Kidney capillary endothelial cell (primary cell): Measurements from ENCODE around the gene SLC44A1.

Experiments
- DNase-seq: peaks from one replicate; pipeline ENCODE4 v3.0.0-alpha.2; 2018; ENCODE audit warnings: low spot score

SLC44A1 gene

GRCh38 chr9:105333811-105334210 is 89.4 kb downstream of the SLC44A1 start:
- DNase-seq: no peak

GRCh38 chr9:105338308-105338707 is 93.9 kb downstream of the SLC44A1 start:
- no peak for DNase-seq

GRCh38 chr9:105339849-105340248 is 95.4 kb downstream of the SLC44A1 start:
- no peak for DNase-seq

GRCh38 chr9:105341434-105342146 is 97.1 kb downstream of the SLC44A1 start:
- no peak for DNase-seq

GRCh38 chr9:105342147-105342505 is 97.7 kb downstream of the SLC44A1 start:
- no peak for DNase-seq

GRCh38 chr9:105344283-105344682 is 99.8 kb downstream of the SLC44A1 start:
- DNase-seq: no peak

GRCh38 chr9:105345626-105346025 is 101.2 kb downstream of the SLC44A1 start:
- DNase-seq: no peak

- no peak for DNase-seq
These were observed 101.8 kb downstream of the SLC44A1 start for GRCh38 chr9:105346273-105346672.

GRCh38 chr9:105354448-105354847 is 110.0 kb downstream of the SLC44A1 start:
- no peak for DNase-seq

GRCh38 chr9:105355781-105356180 is 111.3 kb downstream of the SLC44A1 start:
- no peak for DNase-seq

- no peak for DNase-seq
These were observed 113.5 kb downstream of the SLC44A1 start for GRCh38 chr9:105357937-105358336.

GRCh38 chr9:105359892-105360291 is 115.4 kb downstream of the SLC44A1 start:
- DNase-seq: no peak

- no peak for DNase-seq
These were observed 115.9 kb downstream of the SLC44A1 start for GRCh38 chr9:105360344-105360743.

- DNase-seq: no peak
These were observed 117.4 kb downstream of the SLC44A1 start for GRCh38 chr9:105361873-105362272.

GRCh38 chr9:105362470-105362869 is 118.0 kb downstream of the SLC44A1 start:
- no peak for DNase-seq

GRCh38 chr9:105363837-105364236 is 119.4 kb downstream of the SLC44A1 start:
- no peak for DNase-seq

GRCh38 chr9:105369911-105370310 is 125.5 kb downstream of the SLC44A1 start:
- no peak for DNase-seq

GRCh38 chr9:105373723-105374122 is 129.3 kb downstream of the SLC44A1 start:
- no peak for DNase-seq

- no peak for DNase-seq
These were observed 130.9 kb downstream of the SLC44A1 start for GRCh38 chr9:105375323-105375722.

GRCh38 chr9:105376893-105377292 is 132.4 kb downstream of the SLC44A1 start:
- DNase-seq: no peak

GRCh38 chr9:105385381-105385985 is 141.0 kb downstream of the SLC44A1 start:
- no peak for DNase-seq

- DNase-seq: no peak
These were observed 145.3 kb downstream of the SLC44A1 start for GRCh38 chr9:105389796-105390195.

- no peak for DNase-seq
These were observed 146.4 kb downstream of the SLC44A1 start for GRCh38 chr9:105390871-105391270.

GRCh38 chr9:105391288-105391687 is 146.8 kb downstream of the SLC44A1 start:
- no peak for DNase-seq
